ENCODE results near the gene RSPH3.

DNA sequence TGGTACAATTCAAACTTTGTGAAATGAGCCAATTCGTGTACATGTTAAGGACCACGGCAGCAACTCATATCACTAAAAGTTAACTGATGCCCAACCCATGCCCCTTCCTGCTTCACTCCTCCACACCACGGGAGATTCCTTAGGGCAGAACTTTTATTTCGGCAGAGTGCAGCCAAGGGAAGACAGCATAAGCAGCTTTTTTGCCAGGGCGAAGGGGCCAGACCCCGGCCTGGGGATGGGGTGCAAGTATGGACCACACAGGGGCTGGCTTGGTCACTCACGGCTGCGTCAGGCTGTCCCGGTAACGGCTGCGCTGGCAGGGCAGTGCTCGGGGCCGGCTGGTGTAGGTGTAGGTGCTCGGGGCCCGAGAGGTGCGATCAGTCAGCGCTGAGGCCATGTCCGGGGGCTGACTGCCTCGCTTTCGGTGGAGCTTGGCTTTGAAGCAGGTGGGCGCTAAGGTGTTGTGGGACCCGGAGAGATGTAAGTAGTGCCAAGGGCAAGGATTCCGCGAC, 792 bp downstream of the RSPH3 start:
- TF ChIP-seq, protein P1, sequence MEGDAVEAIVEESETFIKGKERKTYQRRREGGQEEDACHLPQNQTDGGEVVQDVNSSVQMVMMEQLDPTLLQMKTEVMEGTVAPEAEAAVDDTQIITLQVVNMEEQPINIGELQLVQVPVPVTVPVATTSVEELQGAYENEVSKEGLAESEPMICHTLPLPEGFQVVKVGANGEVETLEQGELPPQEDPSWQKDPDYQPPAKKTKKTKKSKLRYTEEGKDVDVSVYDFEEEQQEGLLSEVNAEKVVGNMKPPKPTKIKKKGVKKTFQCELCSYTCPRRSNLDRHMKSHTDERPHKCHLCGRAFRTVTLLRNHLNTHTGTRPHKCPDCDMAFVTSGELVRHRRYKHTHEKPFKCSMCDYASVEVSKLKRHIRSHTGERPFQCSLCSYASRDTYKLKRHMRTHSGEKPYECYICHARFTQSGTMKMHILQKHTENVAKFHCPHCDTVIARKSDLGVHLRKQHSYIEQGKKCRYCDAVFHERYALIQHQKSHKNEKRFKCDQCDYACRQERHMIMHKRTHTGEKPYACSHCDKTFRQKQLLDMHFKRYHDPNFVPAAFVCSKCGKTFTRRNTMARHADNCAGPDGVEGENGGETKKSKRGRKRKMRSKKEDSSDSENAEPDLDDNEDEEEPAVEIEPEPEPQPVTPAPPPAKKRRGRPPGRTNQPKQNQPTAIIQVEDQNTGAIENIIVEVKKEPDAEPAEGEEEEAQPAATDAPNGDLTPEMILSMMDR (CRISPR knock-in tag; IDR thresholded peaks at IDR 0.05): no peak
- TF ChIP-seq, protein P2, sequence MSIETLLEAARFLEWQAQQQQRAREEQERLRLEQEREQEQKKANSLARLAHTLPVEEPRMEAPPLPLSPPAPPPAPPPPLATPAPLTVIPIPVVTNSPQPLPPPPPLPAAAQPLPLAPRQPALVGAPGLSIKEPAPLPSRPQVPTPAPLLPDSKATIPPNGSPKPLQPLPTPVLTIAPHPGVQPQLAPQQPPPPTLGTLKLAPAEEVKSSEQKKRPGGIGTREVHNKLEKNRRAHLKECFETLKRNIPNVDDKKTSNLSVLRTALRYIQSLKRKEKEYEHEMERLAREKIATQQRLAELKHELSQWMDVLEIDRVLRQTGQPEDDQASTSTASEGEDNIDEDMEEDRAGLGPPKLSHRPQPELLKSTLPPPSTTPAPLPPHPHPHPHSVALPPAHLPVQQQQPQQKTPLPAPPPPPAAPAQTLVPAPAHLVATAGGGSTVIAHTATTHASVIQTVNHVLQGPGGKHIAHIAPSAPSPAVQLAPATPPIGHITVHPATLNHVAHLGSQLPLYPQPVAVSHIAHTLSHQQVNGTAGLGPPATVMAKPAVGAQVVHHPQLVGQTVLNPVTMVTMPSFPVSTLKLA (IDR thresholded peaks at IDR 0.05): no peak
